Naive thymus-derived CD4-positive, alpha-beta T cell (primary cell): ENCODE data around the gene DLGAP3. TPM values are rescaled to one million over a fixed set of nuclear protein-coding genes. Genes with fewer than 3 reads are reported as not detected.
A peak's percentile ranks its signal among the peaks of the same experiment; 100 is the strongest.

Source experiments
- ATAC-seq: fragments of 150-1000 bp; cut with Tn5 transposase; 2 replicates; pipeline ENCODE4 v1.10.0; 2021; ENCODE audit warnings: mild to moderate bottlenecking, moderate library complexity
- CTCF ChIA-PET: fragments of 350-600 bp; sonication (Branson Sonifier 250); formaldehyde crosslinking; loops from one replicate; lab custom pipeline; 2021; ENCODE audit warnings: antibody characterized with exemption; lab: Charles Lee
- POLR2A ChIA-PET: fragments of 350-600 bp; sonication (Branson Sonifier 250); formaldehyde crosslinking; loops from one replicate; lab custom pipeline; 2021; ENCODE audit warnings: antibody characterized with exemption, inconsistent platforms; lab: Charles Lee
- DNase-seq, 9 donors: peaks; one replicate each; pipeline versions ENCODE4 v3.0.0 to v3.0.0-alpha.2; 2020 to 2022; ENCODE audit warnings: mixed read lengths in 1 of 9
- H3K27ac ChIP-seq: one replicate; pipeline ENCODE4 v1.7.0; 2013; ENCODE audit warnings: mild to moderate bottlenecking, low read depth, low read length, moderate library complexity
- H3K27me3 ChIP-seq, 2 donors: one replicate each; pipeline ENCODE4 v1.7.0; 2013; ENCODE audit warnings: low read length in 2 of 2, mild to moderate bottlenecking in 2 of 2, moderate library complexity in 2 of 2; ENCODE audit not compliant: control insufficient read depth in 2 of 2, insufficient read depth in 2 of 2
- H3K36me3 ChIP-seq, 3 experiments: 1 replicate in 2 of 3; 2 replicates in 1 of 3; pipeline ENCODE4 v1.7.0; 2013; ENCODE audit warnings: low read length in 3 of 3, mild to moderate bottlenecking in 3 of 3, moderate library complexity in 1 of 3; ENCODE audit not compliant: insufficient read depth in 3 of 3, control insufficient read depth in 2 of 3
- H3K4me1 ChIP-seq, 2 donors: one replicate each; pipeline ENCODE4 v1.7.0; 2013; ENCODE audit warnings: low read length in 2 of 2, mild to moderate bottlenecking in 2 of 2, moderate library complexity in 1 of 2; ENCODE audit not compliant: control insufficient read depth in 2 of 2, insufficient read depth in 2 of 2
- H3K4me3 ChIP-seq: 2 replicates; pipeline ENCODE4 v1.7.0; 2013; ENCODE audit warnings: mild to moderate bottlenecking, low read length
- H3K9me3 ChIP-seq, 3 experiments: 1 replicate in 2 of 3; 2 replicates in 1 of 3; pipeline ENCODE4 v1.7.0; 2013; ENCODE audit warnings: low read length in 3 of 3; ENCODE audit not compliant: control insufficient read depth in 2 of 3
- H3K27ac Mint-ChIP-seq, 9 donors: one replicate each; pipeline ENCODE4 v1.8.0; 2020 to 2022; ENCODE audit warnings: mixed read lengths in 9 of 9, mild to moderate bottlenecking in 8 of 9, moderate library complexity in 5 of 9, inconsistent platforms in 2 of 9
- H3K27me3 Mint-ChIP-seq, 5 donors: one replicate each; pipeline ENCODE4 v1.8.0; 2021 to 2022; ENCODE audit warnings: mixed read lengths in 5 of 5, mild to moderate bottlenecking in 1 of 5
- H3K36me3 Mint-ChIP-seq, 5 donors: one replicate each; pipeline ENCODE4 v1.8.0; 2020 to 2022; ENCODE audit warnings: mixed read lengths in 5 of 5, mild to moderate bottlenecking in 3 of 5, inconsistent platforms in 1 of 5
- H3K4me1 Mint-ChIP-seq, 7 donors: one replicate each; pipeline ENCODE4 v1.8.0; 2020 to 2022; ENCODE audit warnings: mixed read lengths in 7 of 7, mild to moderate bottlenecking in 3 of 7, inconsistent platforms in 1 of 7
- H3K4me3 Mint-ChIP-seq, 10 donors: one replicate each; pipeline ENCODE4 v1.8.0; 2020 to 2022; ENCODE audit warnings: mild to moderate bottlenecking in 10 of 10, mixed read lengths in 10 of 10, moderate library complexity in 6 of 10, inconsistent platforms in 2 of 10
- H3K9me3 Mint-ChIP-seq, 11 donors: one replicate each; pipeline ENCODE4 v1.8.0; 2020 to 2022; ENCODE audit warnings: mixed read lengths in 11 of 11, mild to moderate bottlenecking in 4 of 11, inconsistent platforms in 1 of 11, moderate library complexity in 1 of 11
- intact Hi-C, 2 donors: fragments of 100-400 bp; cut with micrococcal nuclease; formaldehyde crosslinking; loops; one replicate each; pipeline ENCODE4 v1.15.1; 2023
- polyA plus RNA-seq, 2 donors: library from polyadenylated mRNA; unstranded; fragments of 300-500 nt; fragmentation: Illumina TruSeq; gene quantifications; one replicate each; pipeline ENCODE4 v1.2.3, GENCODE V29; 2021
- total RNA-seq, 6 experiments: library from RNA in 5 of 6; stranded (reverse) in 5 of 6; gene quantifications; 1 replicate in 5 of 6; 2 replicates in 1 of 6; pipeline ENCODE4 v1.2.3 and lab custom pipeline; 2021 to 2026

The DLGAP3 gene
- total and polyA plus RNA-seq, 7 experiments from 2014 or later, result 0.13 to 1.4 (median 1.2) TPM; not detected in 1

DNA sequence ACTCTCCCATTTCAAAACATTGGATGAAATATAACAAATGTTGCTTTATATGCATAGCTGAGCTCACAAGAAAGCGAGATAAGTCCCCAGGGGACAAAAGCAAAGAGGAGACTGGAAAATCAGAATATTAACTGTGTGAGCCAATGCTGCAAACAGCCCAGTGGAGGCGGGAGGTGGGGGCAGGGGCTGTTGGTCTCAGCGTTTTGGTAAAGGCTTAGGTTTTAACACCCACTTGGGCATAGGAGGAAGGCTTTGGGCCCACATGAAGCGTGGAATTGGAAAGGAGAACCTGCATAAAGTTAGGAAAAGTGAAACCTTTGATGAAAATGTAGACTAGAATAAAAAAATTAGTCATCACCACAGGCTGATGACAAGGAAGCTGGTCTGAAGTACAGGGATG, 39.7 kb downstream of the DLGAP3 start:
- Histone ChIP-seq H3K27me3 (peaks cover 3 to 13% of the 10 kb centered on the region in 2 donors), H3K4me3 (no peak overlapping the region), H3K36me3 (no peaks in the 10 kb centered on the region), H3K4me1 (no peaks in the 10 kb centered on the region), H3K9me3 (peaks cover 0 to 19% (median 7%) of the 10 kb centered on the region in 3 experiments), H3K27ac (no peak overlapping the region)
- Mint-ChIP-seq H3K27ac (no peak overlapping the region), H3K36me3 (peaks cover 0 to 9% (median 5%) of the 10 kb centered on the region in 5 donors), H3K4me1 (peaks cover 0 to 5% (median 4%) of the 10 kb centered on the region in 7 donors), H3K9me3 (peaks cover 0 to 23% (median 13%) of the 10 kb centered on the region in 11 donors), H3K4me3 (no peak overlapping the region), H3K27me3 (peaks cover 37 to 45% (median 42%) of the 10 kb centered on the region in 5 donors)
- ChIA-PET POLR2A (no interaction called here), CTCF (no interaction called here)
- intact Hi-C loops, result no loop called here
- ATAC-seq (no peak), DNase-seq (no peak)

DNA sequence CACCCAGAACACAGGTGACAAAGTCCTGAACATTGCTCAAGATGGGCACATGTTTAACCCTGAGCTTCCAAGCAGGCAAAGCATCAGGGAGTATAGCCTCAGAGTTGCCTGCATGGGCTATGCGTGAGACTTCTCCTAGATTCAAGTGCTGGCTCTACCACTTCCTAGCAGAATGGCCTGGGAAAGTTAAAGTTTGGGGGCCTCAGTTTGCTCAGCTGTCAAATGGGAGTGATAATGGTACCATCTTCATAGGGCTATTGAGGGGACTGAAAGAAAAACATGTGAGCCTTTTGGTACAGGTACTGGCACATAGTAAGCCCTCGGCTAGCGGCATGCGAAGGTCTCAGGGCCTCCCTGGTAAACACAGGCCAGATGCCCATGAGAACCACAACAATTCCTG, 41.9 kb downstream of the DLGAP3 start:
- no peak overlapping the region for H3K4me3 Mint-ChIP-seq
- H3K27ac Mint-ChIP-seq, result no peak overlapping the region
- ATAC-seq (no peak), DNase-seq (no peak)
- peaks cover 0 to 9% (median 6%) of the 10 kb centered on the region in 7 donors for H3K4me1 Mint-ChIP-seq
- Histone ChIP-seq H3K4me3 (no peak overlapping the region), H3K36me3 (no peaks in the 10 kb centered on the region), H3K9me3 (peaks cover 0 to 13% (median 4%) of the 10 kb centered on the region in 3 experiments), H3K27ac (no peak overlapping the region), H3K4me1 (no peaks in the 10 kb centered on the region), H3K27me3 (peaks cover 3 to 13% of the 10 kb centered on the region in 2 donors)
- CTCF ChIA-PET, result no interaction called here
- intact Hi-C loops, result no loop called here
- POLR2A ChIA-PET, result no interaction called here
- peaks cover 43 to 60% (median 57%) of the 10 kb centered on the region in 5 donors for H3K27me3 Mint-ChIP-seq
- H3K9me3 Mint-ChIP-seq, result peaks cover 0 to 16% (median 11%) of the 10 kb centered on the region in 11 donors
- H3K36me3 Mint-ChIP-seq, result peaks cover under 1 to 9% (median 5%) of the 10 kb centered on the region in 5 donors

DNA sequence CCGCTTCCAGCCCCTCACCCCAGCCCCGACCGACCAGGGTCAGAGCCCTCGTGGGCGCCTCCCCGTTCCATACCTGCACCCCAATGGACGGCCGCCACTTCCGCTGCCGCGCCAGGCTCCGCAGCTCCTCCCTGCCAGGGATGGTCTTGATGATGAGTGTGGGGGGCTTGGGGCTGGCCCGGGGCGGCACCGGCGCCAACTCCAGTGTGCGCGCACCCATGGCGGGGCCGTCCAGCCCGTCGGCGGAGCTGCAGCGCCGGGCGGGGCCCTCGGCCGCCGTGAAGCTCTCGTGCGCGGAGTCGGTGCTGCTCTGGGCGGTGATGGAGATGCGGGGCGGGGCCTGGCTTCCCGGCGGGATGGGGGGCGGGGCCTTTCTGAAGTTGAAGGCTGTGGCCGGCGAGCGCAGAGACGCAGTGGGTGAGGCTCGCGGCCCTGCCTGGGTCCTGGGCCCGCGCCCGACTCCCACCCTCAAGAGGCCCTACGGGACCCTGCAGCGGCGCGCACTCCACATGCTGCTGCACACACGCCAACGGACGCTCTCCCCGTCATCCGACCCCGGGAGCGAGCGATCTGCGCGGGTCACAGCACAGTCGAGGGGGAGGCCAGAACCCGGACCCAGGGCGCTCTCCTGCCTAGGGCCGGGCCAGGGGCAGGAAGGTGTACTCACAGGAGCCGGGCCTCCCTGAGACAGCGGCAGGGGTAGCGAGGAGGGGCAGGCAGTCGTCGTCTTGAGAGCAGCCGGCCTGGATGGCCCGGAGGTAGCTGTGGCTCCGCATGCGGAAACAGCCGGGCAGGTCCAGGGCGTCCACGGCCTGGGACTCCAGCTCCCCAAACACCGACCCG, 43.8 kb downstream of the DLGAP3 start:
- ATAC-seq, result peak; percentile 62
- peaks cover 2 to 13% of the 10 kb centered on the region in 2 donors for H3K27me3 ChIP-seq
- Mint-ChIP-seq H3K27ac (no peak overlapping the region), H3K4me3 (peak overlapping the region; percentile 14 to 74 (median 64)), H3K36me3 (peaks cover 0 to 7% (median 0%) of the 10 kb centered on the region in 5 donors), H3K27me3 (peaks cover 49 to 63% (median 56%) of the 10 kb centered on the region in 5 donors), H3K4me1 (peaks cover 0 to 9% (median 6%) of the 10 kb centered on the region in 7 donors), H3K9me3 (peaks cover 0 to 8% (median 0%) of the 10 kb centered on the region in 11 donors)
- no peaks in the 10 kb centered on the region for H3K36me3 ChIP-seq
- peak overlapping the region; percentile 25 for H3K4me3 ChIP-seq
- intact Hi-C loops, result no loop called here
- H3K4me1 ChIP-seq, result no peaks in the 10 kb centered on the region
- no peak overlapping the region for H3K27ac ChIP-seq
- ChIA-PET CTCF (interaction anchor here (1.4 kb wide), 1 partner anchor 19 kb away, joined by 3 read pairs; no protein-coding TSS in a partner anchor), POLR2A (interaction anchor here (0.6 to 0.7 kb wide), 2 partner anchors 187 to 1097 kb away, joined by 3 read pairs; no protein-coding TSS in a partner anchor)
- peak in 1 of 9 donors; percentile 71 for DNase-seq
- no peaks in the 10 kb centered on the region for H3K9me3 ChIP-seq

DNA sequence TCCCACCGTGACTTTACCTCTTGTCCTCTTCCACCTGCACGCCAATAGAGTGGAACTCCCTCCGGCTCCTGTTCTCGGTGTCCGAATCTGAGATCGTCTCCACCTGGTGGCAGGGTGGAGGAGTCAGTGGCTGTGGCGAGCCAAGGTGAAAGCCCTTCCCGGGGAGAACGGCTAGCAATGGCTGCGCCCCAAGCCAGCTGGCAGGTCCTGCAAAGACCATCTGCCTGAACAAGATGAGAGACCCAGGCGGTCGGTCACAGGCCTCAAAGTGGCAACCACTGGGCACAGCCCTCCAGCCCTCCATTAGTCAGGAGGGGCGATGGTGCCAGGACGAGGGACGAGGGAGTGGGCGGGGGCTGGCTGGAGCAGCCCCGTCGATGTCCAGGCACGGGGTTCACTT, 44.5 kb downstream of the DLGAP3 start:
- H3K27me3 ChIP-seq, result peaks cover 0 to 13% of the 10 kb centered on the region in 2 donors
- Mint-ChIP-seq H3K27ac (no peak overlapping the region), H3K36me3 (peaks cover 0 to 7% (median 0%) of the 10 kb centered on the region in 5 donors), H3K4me1 (peaks cover 0 to 9% (median 6%) of the 10 kb centered on the region in 7 donors), H3K4me3 (peak overlapping the region; percentile 32 to 74 (median 70)), H3K27me3 (peaks cover 51 to 67% (median 61%) of the 10 kb centered on the region in 5 donors), H3K9me3 (peaks cover 0 to 8% (median 0%) of the 10 kb centered on the region in 11 donors)
- ATAC-seq, result peak; percentile 10
- ChIA-PET CTCF (interaction anchor here (1.4 kb wide), 1 partner anchor 18 kb away, joined by 3 read pairs; no protein-coding TSS in a partner anchor), POLR2A (interaction anchor here (0.7 kb wide), 1 partner anchor 187 kb away, joined by 3 read pairs; no protein-coding TSS in a partner anchor)
- no peak overlapping the region for H3K27ac ChIP-seq
- no peaks in the 10 kb centered on the region for H3K36me3 ChIP-seq
- DNase-seq, result peak in 1 of 9 donors; percentile 18
- intact Hi-C loops, result no loop called here
- H3K4me1 ChIP-seq, result no peaks in the 10 kb centered on the region
- H3K9me3 ChIP-seq, result no peaks in the 10 kb centered on the region
- peak overlapping the region; percentile 25 for H3K4me3 ChIP-seq

DNA sequence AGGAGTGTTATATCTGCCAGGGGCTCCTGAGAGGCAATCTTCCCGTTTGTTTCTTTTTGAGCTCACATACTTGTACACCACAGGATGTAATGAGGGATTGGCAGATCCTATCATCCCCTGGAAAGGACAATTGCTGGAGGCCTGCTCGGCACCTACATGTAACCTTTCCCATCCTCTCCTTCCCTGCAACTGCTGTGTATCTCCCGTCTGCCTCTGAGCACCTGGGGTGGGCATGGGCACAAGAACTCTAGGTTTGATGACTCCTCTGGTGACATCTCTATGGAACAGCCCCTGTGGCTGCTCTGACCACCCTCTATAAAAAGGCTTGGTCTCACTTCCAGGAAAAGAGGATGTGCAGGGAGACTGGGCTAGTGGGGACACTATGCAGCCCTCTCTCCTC, 44.9 kb downstream of the DLGAP3 start:
- Histone ChIP-seq H3K36me3 (no peaks in the 10 kb centered on the region), H3K4me1 (no peaks in the 10 kb centered on the region), H3K27me3 (peaks cover 0 to 13% of the 10 kb centered on the region in 2 donors), H3K4me3 (no peak overlapping the region), H3K9me3 (no peaks in the 10 kb centered on the region), H3K27ac (no peak overlapping the region)
- DNase-seq (no peak), ATAC-seq (no peak)
- intact Hi-C loops, result no loop called here
- Mint-ChIP-seq H3K4me3 (peak overlapping the region; percentile 6 to 74 (median 70)), H3K27me3 (peaks cover 53 to 67% (median 60%) of the 10 kb centered on the region in 5 donors), H3K9me3 (peaks cover 0 to 8% (median 0%) of the 10 kb centered on the region in 11 donors), H3K4me1 (peaks cover 0 to 9% (median 6%) of the 10 kb centered on the region in 7 donors), H3K36me3 (peaks cover 0 to 7% (median 0%) of the 10 kb centered on the region in 5 donors), H3K27ac (no peak overlapping the region)
- ChIA-PET CTCF (no interaction called here), POLR2A (no interaction called here)

DNA sequence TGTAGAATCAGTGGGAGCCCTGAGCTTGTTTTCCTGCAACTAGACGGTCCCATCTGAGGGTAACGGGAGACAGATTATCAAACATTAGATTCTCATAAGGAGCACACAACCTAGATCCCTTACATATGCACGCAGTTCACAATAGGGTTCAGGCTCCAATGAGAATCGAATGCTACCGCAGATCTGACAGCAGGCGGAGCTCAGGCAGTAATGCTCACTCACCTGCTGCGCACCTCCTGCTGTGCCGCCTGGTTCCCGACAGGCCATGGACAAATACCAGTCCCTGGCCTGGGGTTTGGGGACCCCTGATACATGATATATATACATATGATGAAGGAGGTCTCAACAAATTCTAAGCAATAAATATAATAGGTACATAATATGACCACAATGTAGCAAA, 50.2 kb downstream of the DLGAP3 start:
- intact Hi-C loops, result no loop called here
- DNase-seq (no peak), ATAC-seq (no peak)
- H3K27ac ChIP-seq, result no peak overlapping the region
- ChIA-PET CTCF (no interaction called here), POLR2A (no interaction called here)
- peaks cover 44 to 56% (median 46%) of the 10 kb centered on the region in 5 donors for H3K27me3 Mint-ChIP-seq
- H3K4me1 ChIP-seq, result no peaks in the 10 kb centered on the region
- no peaks in the 10 kb centered on the region for H3K27me3 ChIP-seq
- no peak overlapping the region for H3K4me3 ChIP-seq
- peaks cover 0 to 2% (median 0%) of the 10 kb centered on the region in 7 donors for H3K4me1 Mint-ChIP-seq
- no peak overlapping the region for H3K27ac Mint-ChIP-seq
- peaks cover 0 to 8% (median 0%) of the 10 kb centered on the region in 11 donors for H3K9me3 Mint-ChIP-seq
- no peaks in the 10 kb centered on the region for H3K36me3 ChIP-seq
- H3K9me3 ChIP-seq, result no peaks in the 10 kb centered on the region
- peaks cover 0 to 3% (median 0%) of the 10 kb centered on the region in 5 donors for H3K36me3 Mint-ChIP-seq
- H3K4me3 Mint-ChIP-seq, result no peak overlapping the region
